Activated B cell treated with CpG ODN at 0.5 μM for 24 hours (primary cell): Measurements from ENCODE around the gene ASB2. TPM values are rescaled to one million over a fixed set of nuclear protein-coding genes. Genes with fewer than 3 reads are reported as not detected.

Experiments
- ATAC-seq: fragments of 200-7000 bp; cut with Tn5 transposase; one replicate; pipeline ENCODE4 v1.10.0; 2021; ENCODE audit warnings: low read depth, mild to moderate bottlenecking, moderate library complexity
- CTCF ChIA-PET: fragments of 350-600 bp; sonication (Branson Sonifier 250); formaldehyde crosslinking; loops from one replicate; lab custom pipeline; 2021; ENCODE audit warnings: antibody characterized with exemption; lab: Charles Lee
- POLR2A ChIA-PET: fragments of 350-600 bp; sonication (Branson Sonifier 250); formaldehyde crosslinking; loops from one replicate; lab custom pipeline; 2021; ENCODE audit warnings: antibody characterized with exemption; lab: Charles Lee
- DNase-seq: peaks from one replicate; pipeline ENCODE4 v3.0.0; 2022
- H3K27ac Mint-ChIP-seq: one replicate; pipeline ENCODE4 v1.8.0; 2020; ENCODE audit warnings: mixed read lengths
- H3K27me3 Mint-ChIP-seq: one replicate; pipeline ENCODE4 v1.8.0; 2021; ENCODE audit warnings: mixed read lengths
- H3K36me3 Mint-ChIP-seq: one replicate; pipeline ENCODE4 v1.8.0; 2021; ENCODE audit warnings: low read depth, mixed read lengths
- H3K4me1 Mint-ChIP-seq: one replicate; pipeline ENCODE4 v1.8.0; 2021; ENCODE audit warnings: mixed read lengths
- H3K4me3 Mint-ChIP-seq: one replicate; pipeline ENCODE4 v1.8.0; 2020; ENCODE audit warnings: mild to moderate bottlenecking, mixed read lengths
- H3K9me3 Mint-ChIP-seq: one replicate; pipeline ENCODE4 v1.8.0; 2020; ENCODE audit warnings: mixed read lengths
- CTCF ChIP-seq: fragments of 200-600 bp; IDR thresholded peaks from one replicate; pipeline ENCODE4 v1.8.0; 2022; ENCODE audit warnings: antibody characterized with exemption, mild to moderate bottlenecking
- intact Hi-C: fragments of 100-400 bp; cut with micrococcal nuclease; formaldehyde crosslinking; loops from one replicate; pipeline ENCODE4 v1.15.1; 2024
- total RNA-seq: library from RNA; stranded (reverse); gene quantifications from 2 replicates; pipeline ENCODE4 v1.2.3, GENCODE V29; 2022

ASB2 gene
- total RNA-seq, 1 donor from 2014 or later: 3.1 TPM

GRCh38 chr14:93978735-93979134 is 2.4 kb upstream of the ASB2 start:
- ChIA-PET POLR2A (interaction anchor here (0.7 to 2.0 kb wide), 12 partner anchors 8 to 103 kb away, joined by 3 to 22 read pairs (median 6); partner anchors contain the start of genes CCDC197, DDX24 and IFI27L1), CTCF (interaction anchor here (1.1 to 13.3 kb wide), 5 partner anchors 10 to 158 kb away, joined by 3 to 498 read pairs (median 5); no protein-coding TSS in a partner anchor)
- peak overlapping the region; percentile 68 for H3K27ac Mint-ChIP-seq
- no peak for TF ChIP-seq CTCF
- no peak for DNase-seq
- H3K4me3 Mint-ChIP-seq: peak overlapping the region; percentile 41
- H3K27me3 Mint-ChIP-seq: peaks cover 33% of the 10 kb centered on the region
- no peaks in the 10 kb centered on the region for H3K36me3 Mint-ChIP-seq
- no peaks in the 10 kb centered on the region for H3K9me3 Mint-ChIP-seq
- intact Hi-C loops: loop anchor here (1.0 to 10.0 kb wide), 6 partner anchors 11 to 774 kb away; partner anchors contain the start of genes GON7 and UBR7
- peaks cover 40% of the 10 kb centered on the region for H3K4me1 Mint-ChIP-seq
- no peak for ATAC-seq

GRCh38 chr14:93977790-93978581 is 1.6 kb upstream of the ASB2 start:
- ChIA-PET CTCF (interaction anchor here (1.1 to 13.3 kb wide), 5 partner anchors 10 to 159 kb away, joined by 3 to 498 read pairs (median 5); no protein-coding TSS in a partner anchor), POLR2A (interaction anchor here (0.7 to 2.0 kb wide), 12 partner anchors 8 to 103 kb away, joined by 3 to 22 read pairs (median 6); partner anchors contain the start of genes CCDC197, DDX24 and IFI27L1)
- Mint-ChIP-seq H3K27me3 (peaks cover 29% of the 10 kb centered on the region), H3K9me3 (no peaks in the 10 kb centered on the region), H3K4me3 (peak overlapping the region; percentile 41), H3K36me3 (no peaks in the 10 kb centered on the region), H3K4me1 (peaks cover 40% of the 10 kb centered on the region), H3K27ac (peak overlapping the region; percentile 68)
- peak; percentile 84 for ATAC-seq
- intact Hi-C loops: loop anchor here (1.0 to 10.0 kb wide), 6 partner anchors 11 to 773 kb away; partner anchors contain the start of genes GON7 and UBR7
- TF ChIP-seq CTCF: no peak
- DNase-seq: peak; percentile 40

GRCh38 chr14:93977171-93977570 is 801 bp upstream of the ASB2 start:
- Mint-ChIP-seq H3K9me3 (no peaks in the 10 kb centered on the region), H3K27ac (no peak overlapping the region), H3K4me3 (no peak overlapping the region), H3K36me3 (no peaks in the 10 kb centered on the region), H3K4me1 (peaks cover 42% of the 10 kb centered on the region), H3K27me3 (peaks cover 28% of the 10 kb centered on the region)
- ChIA-PET POLR2A (interaction anchor here (1.8 to 2.0 kb wide), 2 partner anchors 9 kb away, joined by 4 to 22 read pairs; no protein-coding TSS in a partner anchor), CTCF (interaction anchor here (13.3 kb wide), 1 partner anchor 39 kb away, joined by 498 read pairs; no protein-coding TSS in a partner anchor)
- no peak for TF ChIP-seq CTCF
- DNase-seq (no peak), ATAC-seq (no peak)
- intact Hi-C loops: loop anchor here (10.0 kb wide), 1 partner anchor 772 kb away; the partner anchor contains the start of genes GON7 and UBR7

- no peaks in the 10 kb centered on the region for H3K9me3 Mint-ChIP-seq
- POLR2A ChIA-PET: interaction anchor here (1.8 kb wide), 1 partner anchor 8 kb away, joined by 4 read pairs; no protein-coding TSS in a partner anchor
- H3K36me3 Mint-ChIP-seq: no peaks in the 10 kb centered on the region
- intact Hi-C loops: loop anchor here (10.0 kb wide), 1 partner anchor 771 kb away; the partner anchor contains the start of genes GON7 and UBR7
- no peak for DNase-seq
- H3K4me3 Mint-ChIP-seq: peak overlapping the region; percentile 52
- ATAC-seq: peak; percentile 26
- peaks cover 53% of the 10 kb centered on the region for H3K4me1 Mint-ChIP-seq
- no peak overlapping the region for H3K27ac Mint-ChIP-seq
- no peak for TF ChIP-seq CTCF
- CTCF ChIA-PET: interaction anchor here (13.3 kb wide), 1 partner anchor 37 kb away, joined by 498 read pairs; no protein-coding TSS in a partner anchor
- H3K27me3 Mint-ChIP-seq: peaks cover 25% of the 10 kb centered on the region
These were observed 436 bp downstream of the ASB2 start for GRCh38 chr14:93975791-93976476.
